Measurements from ENCODE around the gene RDH11.

Gene RDH11

GRCh38 chr14:67644428-67644827 lies 51.1 kb downstream of the RDH11 start:
- DNase-seq: no peak

DNA sequence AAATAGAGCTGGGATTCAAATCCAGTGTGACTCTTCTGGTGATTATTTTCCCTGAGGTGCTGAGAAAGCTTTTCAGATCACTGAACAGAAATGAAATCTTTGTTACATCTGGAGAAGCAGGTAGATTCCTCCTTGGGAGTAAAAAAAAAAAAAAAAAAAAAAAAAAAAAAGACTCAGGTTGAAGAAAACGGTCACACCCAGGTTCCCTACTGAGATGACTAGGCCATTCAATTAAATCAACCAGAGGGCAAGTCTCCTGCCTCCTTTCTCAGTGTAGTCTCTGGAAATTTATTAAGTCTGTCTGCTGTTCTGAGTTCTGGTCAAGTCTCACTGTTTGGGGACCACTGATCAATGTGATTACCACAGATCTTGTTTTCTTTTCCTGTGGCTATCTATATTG lies 51.9 kb downstream of the RDH11 start:
- DNase-seq: no peak

DNA sequence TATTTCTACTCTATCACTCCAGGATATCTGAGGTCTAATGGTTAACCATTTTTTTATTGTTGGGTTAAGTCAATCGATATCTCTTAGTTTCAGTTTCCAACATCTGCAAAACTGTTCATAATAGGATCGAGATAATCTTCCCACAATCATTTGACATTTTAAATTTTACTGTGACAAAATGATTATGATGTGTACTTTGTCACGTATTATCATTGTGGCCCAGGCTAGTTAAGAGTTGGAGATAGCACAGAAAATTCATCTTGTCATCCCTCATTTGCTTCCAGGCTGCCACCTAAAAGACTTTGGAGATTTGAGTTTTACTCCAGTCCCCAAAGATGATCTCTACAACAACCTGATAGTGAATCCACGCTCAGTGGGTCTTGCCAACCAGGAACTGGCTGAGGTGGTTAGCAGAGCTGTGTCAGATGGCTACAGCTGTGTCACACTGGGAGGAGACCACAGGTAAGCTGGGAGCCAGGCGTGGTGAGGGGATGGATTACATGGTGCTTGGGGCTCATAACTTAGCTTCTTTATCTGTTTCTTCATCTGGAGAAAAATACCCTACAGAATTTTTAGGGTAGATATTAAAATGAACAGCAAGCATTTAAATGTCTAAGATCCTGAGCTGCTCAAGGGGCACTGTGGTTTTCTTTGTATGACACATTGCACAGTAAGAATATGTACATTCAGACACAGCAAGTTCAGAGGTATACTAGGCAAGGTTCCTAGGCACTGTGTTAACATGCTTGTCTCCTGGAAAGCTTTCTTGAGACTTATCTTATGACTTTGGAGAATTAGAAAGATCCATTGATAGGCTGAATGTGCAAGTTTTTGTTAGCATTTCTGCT lies 53.4 kb downstream of the RDH11 start:
- DNase-seq: no peak

GRCh38 chr14:67641480-67641879 lies 54.1 kb downstream of the RDH11 start:
- DNase-seq: no peak

- no peak for DNase-seq
Measured at GRCh38 chr14:67638642-67639041, 56.9 kb downstream of the RDH11 start.

DNA sequence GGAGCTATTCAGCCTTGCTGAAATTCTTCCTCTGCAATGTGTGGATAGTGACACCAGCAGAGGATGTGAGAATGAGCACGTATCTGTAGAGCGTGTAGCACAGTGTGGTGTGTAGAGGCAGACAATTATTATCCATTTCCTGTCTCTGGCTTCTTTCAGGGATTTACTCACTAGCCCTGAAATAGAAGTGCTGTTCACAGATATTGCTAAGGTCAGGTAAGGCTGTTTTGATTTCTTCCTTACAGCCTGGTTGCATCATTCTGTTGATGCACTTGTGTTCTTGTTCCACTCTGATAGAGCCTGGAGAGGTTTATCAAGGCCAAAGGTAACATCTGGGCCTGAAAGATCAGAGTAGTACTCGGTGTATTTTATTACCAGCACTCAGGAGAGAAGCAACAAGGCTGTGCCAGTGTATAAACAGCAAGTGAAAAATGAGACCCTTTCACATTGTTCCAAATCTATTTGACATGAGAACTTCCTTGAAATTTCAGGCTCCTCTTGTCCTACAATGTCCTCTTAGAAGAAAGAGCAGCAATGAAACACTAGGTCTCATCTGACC lies 59.1 kb downstream of the RDH11 start:
- DNase-seq: no peak

DNA sequence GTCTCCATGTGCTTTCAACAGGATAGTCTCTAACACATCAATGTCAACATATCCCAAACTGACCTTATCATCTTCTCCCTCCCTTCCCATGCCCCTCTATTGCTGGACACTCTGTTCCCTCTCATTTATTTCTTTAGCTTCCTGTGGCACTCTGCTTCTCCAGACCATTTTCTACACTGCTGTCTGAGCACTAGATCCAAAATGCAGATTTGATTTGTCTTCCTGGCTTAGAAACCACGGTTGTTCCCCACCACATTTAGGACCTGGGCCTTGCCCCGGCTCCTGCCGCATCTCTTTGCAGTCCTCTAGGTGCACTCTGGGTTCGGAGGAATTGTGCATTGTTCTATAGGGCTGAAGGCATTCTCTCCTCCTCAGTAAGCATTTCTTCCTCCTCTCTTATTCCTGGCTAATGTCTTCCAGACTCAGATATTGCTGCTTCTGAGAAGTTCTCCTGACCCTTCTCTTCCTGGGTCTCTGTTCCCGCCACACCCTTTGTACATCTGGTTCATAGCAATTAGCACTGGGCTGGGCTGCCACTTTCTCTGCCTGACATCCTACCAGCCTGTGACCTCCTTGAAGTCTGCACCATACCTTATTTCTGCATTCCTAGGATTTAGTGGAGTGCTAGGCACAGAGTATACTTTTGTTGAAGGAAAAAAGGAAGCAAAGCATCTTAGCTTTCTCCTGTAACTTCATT lies 62.0 kb downstream of the RDH11 start:
- no peak for DNase-seq

DNA sequence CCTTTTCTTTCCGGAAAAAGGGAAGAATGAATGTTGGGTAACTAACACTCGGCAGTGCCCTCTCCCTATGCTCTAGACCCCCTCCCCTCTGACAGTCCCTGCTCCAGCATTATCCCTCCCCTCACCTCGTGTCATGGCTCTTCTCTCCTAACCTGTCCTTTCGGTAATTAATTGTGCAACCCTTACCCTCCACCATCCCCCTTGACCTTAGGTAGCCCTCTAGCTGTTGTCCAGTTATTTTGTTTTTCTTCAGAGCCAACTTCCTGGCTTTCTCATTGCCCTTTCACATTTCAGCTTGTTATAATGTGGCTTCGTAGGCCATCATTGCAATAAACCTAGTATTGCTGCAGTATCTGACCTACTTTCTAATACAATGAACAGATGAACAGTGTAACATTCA lies 64.6 kb downstream of the RDH11 start:
- no peak for DNase-seq

DNA sequence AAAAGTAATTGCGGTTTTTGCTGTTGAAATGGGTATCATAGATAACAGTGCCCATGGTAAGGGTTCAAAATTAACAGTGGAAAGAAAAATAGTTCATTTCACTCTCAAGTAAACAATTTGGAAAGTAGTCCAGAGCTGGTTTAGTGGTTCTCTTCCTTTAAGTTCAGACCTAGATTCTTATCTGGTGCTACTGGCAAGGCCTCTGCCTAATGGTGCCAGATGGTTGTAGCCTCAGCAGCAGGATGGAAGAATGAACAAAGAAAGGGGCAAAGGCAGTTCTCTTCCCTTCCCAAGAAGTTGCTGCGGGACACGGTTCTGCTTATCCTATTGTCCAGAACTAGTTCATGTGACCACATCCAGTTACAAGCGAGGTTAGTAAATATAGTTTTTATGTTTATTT lies 65.4 kb downstream of the RDH11 start:
- DNase-seq: no peak

GRCh38 chr14:67627519-67627918 lies 68.0 kb downstream of the RDH11 start:
- no peak for DNase-seq

All from EL (cell line).